Kidney epithelial cell (primary cell): ENCODE measurements around the gene RARRES2. TPM values are rescaled to one million over a fixed set of nuclear protein-coding genes. Genes with fewer than 3 reads are reported as not detected.

Experiments used
- DNase-seq: peaks from one replicate; pipeline ENCODE4 v3.0.0-alpha.2; 2010; ENCODE audit warnings: low read depth
- H3K27me3 ChIP-seq: 2 replicates; pipeline ENCODE4 v1.6.0; 2011; ENCODE audit warnings: low read length; ENCODE audit not compliant: control insufficient read depth, insufficient read depth
- H3K36me3 ChIP-seq: 2 replicates; pipeline ENCODE4 v1.5.1; 2011; ENCODE audit warnings: low read length; ENCODE audit not compliant: control insufficient read depth, insufficient read depth
- H3K4me3 ChIP-seq: 2 replicates; pipeline ENCODE4 v1.5.1; 2011; ENCODE audit warnings: low read depth, mild to moderate bottlenecking, control low read depth, low read length
- CTCF ChIP-seq: IDR thresholded peaks from 2 replicates; pipeline ENCODE4 v1.5.1; 2011; ENCODE audit warnings: mild to moderate bottlenecking, moderate library complexity, low read length, control low read depth, inconsistent platforms; ENCODE audit not compliant: insufficient read depth, poor library complexity, severe bottlenecking
- total RNA-seq: library from RNA; depleted of rRNA; stranded (reverse); fragments of >200 nt; gene quantifications from 2 replicates; pipeline ENCODE4 v1.2.3, GENCODE V29; 2015

RARRES2 gene
- total RNA-seq, 1 donor from 2014 or later, result 0.38 TPM

GRCh38 chr7:150332852-150333635 is 8.4 kb downstream of the RARRES2 start:
- no peak for DNase-seq
- no peak for TF ChIP-seq CTCF
- Histone ChIP-seq H3K4me3 (no peak overlapping the region), H3K36me3 (no peaks in the 10 kb centered on the region), H3K27me3 (no peaks in the 10 kb centered on the region)

GRCh38 chr7:150330211-150330885 is 11.1 kb downstream of the RARRES2 start:
- H3K4me3 ChIP-seq, result no peak overlapping the region
- H3K27me3 ChIP-seq, result no peaks in the 10 kb centered on the region
- no peaks in the 10 kb centered on the region for H3K36me3 ChIP-seq
- DNase-seq, result no peak
- TF ChIP-seq CTCF, result no peak

- no peaks in the 10 kb centered on the region for H3K27me3 ChIP-seq
- no peak for TF ChIP-seq CTCF
- no peaks in the 10 kb centered on the region for H3K36me3 ChIP-seq
- DNase-seq, result no peak
- no peak overlapping the region for H3K4me3 ChIP-seq
Measured at GRCh38 chr7:150329331-150330120, 11.9 kb downstream of the RARRES2 start.

GRCh38 chr7:150327308-150327707 is 14.1 kb downstream of the RARRES2 start:
- H3K36me3 ChIP-seq, result no peaks in the 10 kb centered on the region
- H3K27me3 ChIP-seq, result no peaks in the 10 kb centered on the region
- no peak for DNase-seq
- TF ChIP-seq CTCF, result no peak
- H3K4me3 ChIP-seq, result no peak overlapping the region

GRCh38 chr7:150326657-150327268 is 14.7 kb downstream of the RARRES2 start:
- DNase-seq, result no peak
- Histone ChIP-seq H3K27me3 (no peaks in the 10 kb centered on the region), H3K36me3 (no peaks in the 10 kb centered on the region), H3K4me3 (no peak overlapping the region)
- no peak for TF ChIP-seq CTCF
